ENCODE measurements around the gene FKBP3.
"Not testable (repeated sequence)": the region's sequence is repeated elsewhere in the genome, so short reads cannot be mapped to it uniquely, and the experiment has no call there.

The FKBP3 gene

DNA sequence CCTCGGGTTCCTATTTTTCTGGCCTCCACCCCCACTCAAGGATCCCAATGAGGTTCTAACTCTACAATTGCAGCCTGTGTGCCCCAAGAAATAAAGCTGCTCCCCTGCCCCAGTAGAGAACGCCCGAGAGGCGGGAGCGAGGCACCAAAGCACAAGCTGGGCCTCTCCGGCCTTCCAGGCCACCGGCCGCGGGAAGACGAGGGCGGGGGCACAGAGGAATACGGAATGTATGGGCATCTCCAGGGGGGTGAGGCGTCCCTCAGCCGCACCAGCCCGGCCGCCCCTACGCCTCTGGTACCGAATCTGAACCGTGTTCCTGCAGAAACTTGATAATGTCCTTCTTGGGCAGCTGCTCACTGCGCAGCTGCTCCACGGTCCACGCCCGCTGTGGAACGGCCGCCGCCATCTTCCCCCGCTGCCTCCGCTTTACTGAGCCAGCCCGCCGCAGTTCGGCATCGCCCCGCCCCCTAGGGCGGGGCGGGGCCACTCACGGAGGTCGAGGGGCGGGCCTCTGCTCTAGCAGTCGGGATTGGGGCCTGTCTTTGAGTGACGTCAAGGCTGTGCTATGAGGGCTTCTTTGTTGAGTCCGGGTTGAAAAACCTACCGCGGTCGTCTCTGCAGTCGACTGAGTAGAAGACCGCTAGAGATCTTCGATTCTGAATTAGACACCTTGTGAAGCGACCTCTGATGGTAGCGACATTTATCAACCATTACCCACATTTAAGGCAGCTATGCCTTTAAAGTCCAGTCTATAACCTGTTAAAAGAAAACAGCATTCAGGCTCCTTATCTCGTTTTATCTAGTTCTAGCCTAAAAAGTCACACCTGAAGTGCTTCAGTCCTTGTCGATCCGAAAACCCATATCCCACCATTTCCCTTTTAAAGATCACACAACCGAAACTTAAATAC is at the start of gene FKBP3:
TSS of gene FKBP3 (minus strand) at position 431 of the 908 bp plus-strand sequence. CDS start at position 406, 25 bp downstream.
- DNase-seq (ENCODE audit: low read depth) = peak; percentile 94

DNA sequence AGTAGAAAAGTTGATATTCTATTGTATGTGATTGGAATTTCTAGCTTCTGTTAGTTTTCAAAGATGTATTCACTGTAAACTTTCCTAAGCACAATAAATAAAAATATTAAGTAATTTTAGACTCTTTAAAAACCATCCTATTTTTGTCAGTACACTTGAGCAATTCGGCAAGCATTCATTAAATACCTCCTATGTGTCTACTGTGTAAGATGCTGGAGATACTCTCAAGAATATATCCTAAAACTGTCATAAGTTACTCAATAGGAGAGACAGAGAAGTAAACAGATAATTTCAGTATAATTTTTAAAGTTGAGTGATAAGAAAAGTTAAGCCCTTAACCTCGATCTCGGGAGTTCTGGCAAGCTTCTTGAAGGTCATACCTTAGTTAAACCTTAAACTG is 47.5 kb upstream of the FKBP3 start:
- DNase-seq (ENCODE audit: low read depth) = no peak

DNA sequence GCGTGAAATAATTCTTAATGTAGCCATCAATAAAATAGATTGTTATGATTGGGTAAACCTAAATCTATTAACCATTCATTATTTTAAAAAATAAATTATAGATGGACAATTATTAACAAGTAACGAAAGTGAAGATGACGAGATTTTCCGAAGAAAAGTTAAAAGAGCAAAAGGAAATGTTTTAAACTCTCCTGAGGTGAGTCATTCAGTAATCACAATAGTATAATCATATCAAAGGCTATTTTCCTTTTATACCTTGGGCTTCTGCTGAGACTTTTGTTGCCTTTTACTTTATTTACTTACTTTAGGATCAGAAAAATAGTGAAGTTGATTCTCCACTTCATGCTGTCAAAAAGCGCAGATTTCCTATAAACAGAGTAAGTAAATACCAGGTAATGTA is 47.0 kb upstream of the FKBP3 start:
- DNase-seq (ENCODE audit: low read depth) = no peak

DNA sequence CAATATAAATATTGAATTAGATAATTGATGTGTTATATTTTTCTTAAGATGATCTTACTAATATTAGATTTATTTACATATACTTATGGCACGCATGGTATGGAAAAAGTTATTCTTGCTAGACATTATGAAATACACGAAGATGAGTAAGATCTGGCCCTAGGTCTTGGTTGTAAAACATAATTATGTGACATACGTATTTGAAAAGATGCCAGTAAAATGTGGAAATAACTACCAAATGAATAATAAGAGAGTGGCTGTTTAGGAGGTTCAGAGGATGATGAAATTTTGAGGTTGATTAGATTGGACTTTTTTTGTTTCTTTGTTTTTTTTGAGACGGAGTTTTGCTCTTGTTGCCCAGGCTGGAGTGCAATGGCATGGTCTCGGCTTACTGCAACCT is 42.8 kb upstream of the FKBP3 start:
- no peak for DNase-seq (ENCODE audit: low read depth)

DNA sequence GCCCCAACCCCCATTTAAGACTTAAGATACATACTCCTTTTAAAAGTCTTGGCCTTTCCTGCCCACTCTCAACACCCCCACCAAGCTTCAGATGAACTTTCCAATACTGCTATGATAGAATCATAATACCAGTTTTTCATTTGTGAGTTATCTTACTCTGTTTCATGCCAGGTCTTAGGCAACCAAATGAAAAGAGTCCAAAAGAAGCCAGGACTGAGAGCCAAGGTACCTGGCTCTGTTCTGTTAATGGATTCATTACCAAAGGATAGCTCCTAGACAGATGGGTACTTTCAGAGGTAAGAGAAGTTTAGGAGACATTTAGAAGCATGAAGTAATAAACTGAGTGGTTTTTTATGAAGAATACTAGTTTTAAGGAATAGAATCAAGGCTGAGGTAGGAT is 35.6 kb upstream of the FKBP3 start:
- DNase-seq (ENCODE audit: low read depth) = no peak

DNA sequence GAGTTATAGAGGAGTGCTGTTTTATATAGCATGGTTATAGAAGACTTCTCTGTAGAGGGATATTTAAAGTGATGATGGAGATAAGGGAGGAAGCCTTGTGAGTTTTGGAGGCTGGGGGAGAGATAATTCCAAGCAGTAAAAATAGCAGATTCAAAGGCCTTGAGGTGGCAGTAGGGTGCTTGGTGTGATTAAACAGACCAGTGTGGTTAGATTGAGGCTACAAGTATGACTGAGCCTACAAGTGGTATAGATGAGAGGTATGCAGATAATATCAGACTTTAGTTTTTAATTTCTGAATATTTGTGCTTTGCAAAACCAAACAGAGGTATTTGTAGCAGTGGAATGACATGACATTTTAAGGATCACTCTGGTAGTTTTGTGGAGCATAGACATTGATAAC is 21.8 kb upstream of the FKBP3 start:
- DNase-seq (ENCODE audit: low read depth) = no peak

DNA sequence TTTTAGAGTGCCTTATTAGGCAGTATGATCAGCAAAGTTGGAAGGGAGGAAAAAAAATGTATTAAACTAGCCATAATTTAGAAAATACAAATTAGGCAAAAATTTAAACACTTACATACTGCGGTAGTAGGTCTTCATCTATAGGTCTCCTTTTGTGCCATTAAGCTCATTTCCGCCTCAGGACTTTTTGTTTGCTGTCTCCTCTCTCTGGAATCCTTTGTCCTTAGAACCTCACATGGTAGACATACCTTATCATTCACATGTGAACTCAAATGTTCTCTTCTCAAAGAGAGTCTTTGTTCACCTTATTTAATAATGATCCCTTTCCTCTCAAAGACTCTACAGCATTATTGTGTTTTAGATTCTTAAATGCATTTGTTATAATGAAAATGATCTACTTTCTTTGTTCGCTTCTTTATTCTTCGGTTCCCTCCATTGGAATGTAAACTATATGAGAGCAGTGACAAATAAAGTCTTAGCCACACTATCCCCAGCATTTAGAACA is 16.2 kb upstream of the FKBP3 start:
- DNase-seq (ENCODE audit: low read depth) = no peak

DNA sequence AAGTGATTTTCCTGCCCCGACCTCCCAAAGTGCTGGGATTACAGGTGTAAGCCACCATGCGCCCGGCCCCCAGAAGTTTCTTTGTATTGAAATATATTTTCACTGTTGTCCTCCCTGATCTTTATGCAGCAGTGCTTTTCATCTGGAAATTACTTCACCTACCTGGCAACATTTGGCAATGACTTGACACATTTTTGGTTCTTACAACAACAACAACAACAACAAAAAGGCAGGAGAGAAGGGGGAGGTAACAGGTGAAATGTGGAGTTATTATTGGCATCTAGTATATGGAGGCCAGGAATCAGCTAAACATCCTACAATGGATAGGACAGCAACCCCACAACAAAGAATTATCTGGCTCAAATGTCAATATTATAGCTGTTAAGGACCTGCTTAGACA is 15.3 kb upstream of the FKBP3 start:
- no peak for DNase-seq (ENCODE audit: low read depth)

DNA sequence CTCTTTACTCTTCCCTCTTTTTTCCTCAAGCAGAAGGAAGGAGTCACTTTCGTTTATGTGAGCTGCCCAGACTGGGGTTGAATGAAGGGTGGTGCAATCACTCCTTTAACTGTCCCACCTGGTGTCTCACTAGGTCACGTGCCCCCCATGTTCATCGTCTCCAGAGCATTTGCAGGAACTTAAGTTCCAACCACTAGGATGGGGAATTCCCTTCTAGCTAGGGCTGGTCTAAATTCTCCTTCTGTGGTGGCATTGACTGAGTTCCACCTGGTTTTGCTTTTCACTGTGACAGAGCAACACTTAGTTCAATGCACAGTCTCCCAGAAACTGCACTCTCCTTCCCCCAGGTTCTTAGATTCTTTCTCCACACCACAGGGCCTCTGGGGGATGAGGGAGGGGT is 10.9 kb upstream of the FKBP3 start:
- no peak for DNase-seq (ENCODE audit: low read depth)

DNA sequence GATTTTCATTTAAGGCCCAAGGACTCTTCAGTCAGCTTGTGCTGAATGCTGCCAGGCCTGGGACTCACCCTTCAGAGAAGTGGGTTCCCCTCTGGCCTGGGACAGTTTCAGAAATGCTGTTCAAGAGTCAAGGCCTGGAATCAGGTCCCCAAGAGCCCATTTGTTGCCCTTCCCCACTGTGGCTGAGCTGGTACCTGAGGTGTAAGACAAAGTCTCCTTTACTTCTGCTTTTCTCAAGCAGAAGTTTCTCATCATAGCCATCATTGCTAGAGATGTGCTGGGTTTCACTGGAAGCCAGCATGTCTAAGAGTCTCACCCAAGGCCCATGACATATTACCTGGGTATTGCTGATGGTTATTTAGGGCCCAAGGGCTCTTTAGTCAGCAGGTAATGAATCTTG is 10.4 kb upstream of the FKBP3 start:
- no peak for DNase-seq (ENCODE audit: low read depth)

DNA sequence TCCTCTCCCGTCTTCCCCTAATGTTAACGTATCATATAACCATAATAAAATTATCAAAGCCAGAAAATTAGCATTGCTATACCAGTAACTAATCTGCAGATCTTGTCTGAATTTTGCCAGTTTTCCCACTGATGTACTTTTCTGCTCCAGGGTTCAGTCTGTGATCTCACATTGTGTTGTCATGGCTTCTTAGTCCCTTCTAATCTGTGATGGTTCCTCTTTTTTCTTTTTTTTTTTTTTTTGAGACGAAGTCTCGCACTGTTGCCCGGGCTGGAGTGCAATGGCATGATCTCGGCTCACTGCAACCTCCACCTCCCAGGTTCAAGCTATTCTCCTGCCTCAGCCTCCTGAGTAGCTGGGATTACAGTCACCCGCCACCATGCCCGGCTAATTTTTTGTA is 7.8 kb upstream of the FKBP3 start:
- DNase-seq (ENCODE audit: low read depth) = not testable (repeated sequence)

DNA sequence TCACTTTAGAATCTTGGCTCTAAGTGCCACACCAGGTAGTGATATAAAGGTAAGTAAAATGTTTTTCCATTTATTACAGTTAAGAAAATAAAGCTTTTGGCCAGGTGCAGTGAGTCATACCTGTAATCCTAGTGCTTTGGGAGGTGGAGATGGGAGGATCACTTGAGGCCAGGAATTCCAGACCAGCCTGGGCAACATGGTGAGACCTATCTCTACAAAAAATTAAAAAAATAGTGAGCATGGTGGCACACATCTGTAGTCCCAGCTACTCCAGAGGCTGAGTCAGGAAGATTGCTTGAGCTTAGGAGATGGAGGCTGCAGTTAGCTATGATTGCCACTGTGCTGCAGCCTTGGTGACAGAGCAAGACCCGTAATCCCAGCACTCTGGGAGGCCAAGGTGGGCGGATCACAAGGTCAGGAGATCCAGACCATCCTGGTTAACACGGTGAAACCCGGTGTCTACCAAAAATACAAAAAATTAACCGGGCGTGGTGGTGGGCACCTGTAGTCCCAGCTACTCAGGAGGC is 6.4 kb upstream of the FKBP3 start:
- no peak for DNase-seq (ENCODE audit: low read depth)

DNA sequence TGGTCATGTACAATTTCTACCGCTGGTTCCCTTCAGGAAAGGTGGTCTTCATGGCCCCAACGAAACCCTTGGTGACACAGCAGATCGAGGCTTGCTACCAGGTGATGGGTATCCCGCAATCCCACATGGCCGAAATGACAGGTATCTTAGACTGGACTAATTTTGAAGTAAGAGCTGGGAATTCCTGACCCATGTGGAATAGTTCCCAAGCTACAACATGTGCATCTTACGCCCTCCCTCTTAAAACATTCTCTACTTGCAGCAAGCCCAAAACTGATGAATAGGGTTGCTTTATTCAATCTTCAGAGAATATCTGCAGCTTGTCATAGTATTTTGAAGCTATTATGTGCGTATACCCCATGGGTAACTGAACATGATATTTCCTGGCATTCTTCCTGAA is 2.1 kb upstream of the FKBP3 start:
- DNase-seq (ENCODE audit: low read depth) = no peak

DNA sequence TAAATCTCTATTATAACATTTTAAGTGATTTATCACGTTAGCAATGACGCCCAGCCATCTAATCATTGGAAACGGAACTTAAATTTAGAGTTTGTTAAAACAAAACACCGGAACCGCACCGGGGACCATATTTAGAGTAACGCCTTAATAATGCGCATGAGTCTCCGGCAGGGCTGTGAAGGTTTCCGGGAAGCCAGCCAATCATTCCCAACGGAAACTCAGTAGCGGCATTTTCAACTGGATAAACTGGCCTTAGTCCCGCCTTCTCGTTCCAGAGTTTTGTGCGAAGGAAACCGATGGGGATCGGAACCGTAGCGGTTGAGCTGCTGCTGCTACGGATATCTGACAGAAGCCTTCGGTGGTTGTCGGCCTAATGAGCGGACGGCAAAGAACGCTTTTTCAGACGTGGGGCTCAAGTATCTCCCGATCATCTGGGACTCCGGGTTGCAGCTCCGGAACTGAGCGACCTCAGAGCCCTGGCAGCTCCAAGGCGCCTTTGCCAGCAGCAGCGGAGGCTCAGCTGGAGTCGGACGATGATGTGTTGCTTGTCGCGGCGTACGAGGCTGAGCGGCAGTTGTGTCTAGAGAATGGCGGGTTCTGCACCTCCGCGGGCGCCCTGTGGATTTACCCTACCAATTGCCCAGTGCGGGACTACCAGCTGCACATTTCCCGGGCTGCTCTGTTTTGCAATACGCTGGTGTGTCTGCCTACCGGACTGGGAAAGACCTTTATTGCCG is 1.5 kb upstream of the FKBP3 start, which contains the start of gene FANCM:
TSS of gene FANCM (plus strand) at position 272 of the 737 bp plus-strand sequence. CDS start at position 374, 102 bp downstream.
- peak; percentile 74 for DNase-seq (ENCODE audit: low read depth)

DNA sequence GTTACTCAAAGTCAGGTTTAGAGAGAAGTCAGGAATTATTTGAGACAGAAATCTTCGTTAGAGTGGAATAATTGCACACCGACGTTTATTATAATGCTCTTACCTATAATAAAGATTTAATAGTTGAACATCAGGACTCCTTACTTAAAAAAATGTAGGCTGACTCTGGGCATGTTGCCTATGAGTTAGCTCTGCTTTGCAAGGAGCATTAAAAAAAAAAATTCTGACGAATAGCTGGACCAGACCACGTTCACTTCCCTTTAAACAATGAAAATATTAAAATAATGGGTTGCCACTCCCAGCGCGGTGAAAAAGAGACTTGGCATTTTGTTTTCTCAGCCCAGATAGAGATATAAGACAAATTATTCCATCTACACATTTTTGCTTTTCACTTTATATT is 875 bp upstream of the FKBP3 start:
- DNase-seq (ENCODE audit: low read depth) = no peak

DNA sequence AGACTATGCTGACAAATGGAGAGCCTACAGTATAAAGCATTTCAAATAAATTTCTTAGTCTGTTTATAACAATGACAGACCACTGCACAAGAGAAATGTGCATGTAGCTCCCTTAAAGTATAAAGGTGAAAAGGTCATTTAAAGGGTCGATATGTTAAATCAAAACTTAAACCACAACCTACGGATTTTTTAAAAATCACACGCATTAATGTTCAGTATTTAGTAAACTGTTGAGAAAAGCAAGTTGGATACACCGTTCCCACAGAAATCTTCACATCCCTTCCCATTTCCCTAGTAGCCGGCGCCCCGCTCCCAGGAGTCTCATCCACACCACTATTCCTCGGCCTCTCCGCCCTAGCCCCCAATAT is 614 bp downstream of the FKBP3 start:
- DNase-seq (ENCODE audit: low read depth) = no peak

DNA sequence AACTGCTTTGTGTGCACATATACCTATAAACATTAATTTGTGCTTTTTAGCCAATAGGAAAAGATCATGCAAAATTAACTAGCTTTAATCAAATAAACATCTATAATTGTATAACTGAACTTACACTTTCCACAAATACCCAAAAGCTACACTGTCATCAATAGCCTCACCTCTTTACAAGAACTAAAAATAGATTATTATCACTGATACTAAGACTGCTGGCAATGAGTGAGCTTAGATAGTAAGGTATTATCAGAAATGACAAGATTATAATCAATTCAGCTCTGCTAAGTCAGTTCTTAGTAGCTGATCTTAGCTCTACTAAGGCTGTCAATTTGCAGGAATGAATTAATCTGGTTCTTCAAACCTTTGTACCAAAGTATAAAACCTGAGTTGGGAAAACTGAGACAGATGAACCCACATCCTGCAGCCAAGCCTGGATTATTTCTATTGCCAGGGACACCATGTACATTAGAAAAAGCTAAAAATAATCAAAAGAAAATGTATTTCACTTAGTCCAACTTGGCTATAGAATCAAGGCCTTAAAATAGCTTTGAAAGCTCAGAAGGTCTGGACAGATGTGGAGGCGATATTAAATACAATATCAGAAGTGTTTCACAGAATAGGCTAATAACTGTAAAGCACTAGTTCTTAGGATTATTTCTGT is 5.2 kb downstream of the FKBP3 start:
- DNase-seq (ENCODE audit: low read depth) = no peak

DNA sequence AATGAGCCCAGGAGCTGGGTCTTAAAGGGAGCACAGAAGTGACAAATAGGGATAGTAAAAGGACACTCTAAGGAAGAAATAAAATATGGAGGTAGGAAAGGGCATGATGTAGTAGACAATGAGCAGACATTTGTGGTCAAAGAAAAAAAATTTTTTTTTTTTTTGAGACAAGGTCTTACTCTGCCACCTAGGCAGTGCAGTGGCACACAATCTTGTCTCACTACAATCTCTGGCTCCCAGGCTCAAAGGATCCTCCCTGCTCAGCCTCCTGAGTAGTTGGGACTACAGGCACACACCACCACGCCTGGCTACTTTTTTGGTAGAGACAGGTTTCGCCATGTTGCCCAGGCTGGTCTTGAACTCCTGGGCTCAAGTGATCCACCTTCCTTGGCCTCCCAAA is 8.5 kb downstream of the FKBP3 start:
- DNase-seq (ENCODE audit: low read depth) = no peak

DNA sequence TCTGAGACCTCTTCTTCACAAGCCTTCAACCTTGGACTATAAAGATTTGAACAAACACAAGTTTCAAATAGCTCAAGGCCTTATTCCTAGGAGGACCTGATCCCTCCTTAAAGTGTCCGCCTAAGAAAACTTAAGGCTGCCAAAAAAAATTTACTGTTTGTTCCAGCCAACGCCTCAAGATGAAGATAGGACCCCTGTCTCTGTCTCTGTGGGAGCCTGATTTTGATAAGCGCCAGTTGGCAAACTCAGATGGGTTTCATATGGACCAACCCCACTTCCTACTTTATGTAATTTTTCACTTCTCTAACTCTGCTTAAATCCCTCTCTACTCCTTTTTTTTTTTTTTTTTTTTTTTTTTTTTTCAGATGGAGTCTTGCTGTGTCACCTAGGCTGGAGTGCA is 11.0 kb downstream of the FKBP3 start:
- no peak for DNase-seq (ENCODE audit: low read depth)

DNA sequence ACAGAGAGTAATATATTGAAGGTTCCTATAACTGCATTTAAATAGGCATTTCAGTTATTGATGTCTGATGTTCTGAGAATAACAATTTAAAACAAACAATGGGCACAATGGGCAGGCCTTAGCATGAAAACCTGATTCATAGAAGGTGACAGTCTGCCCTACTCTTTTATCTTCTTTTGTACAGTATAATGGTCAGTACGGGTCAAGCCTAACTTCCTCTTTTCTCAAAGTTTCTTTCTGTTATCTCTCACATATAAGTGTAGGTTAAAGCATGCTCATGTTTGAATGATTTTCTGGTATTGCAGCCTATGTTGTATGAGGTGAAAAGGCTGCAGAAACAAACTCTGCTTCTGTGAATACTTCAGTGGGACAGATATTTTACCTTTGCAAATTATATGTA is 14.2 kb downstream of the FKBP3 start:
- no peak for DNase-seq (ENCODE audit: low read depth)

DNA sequence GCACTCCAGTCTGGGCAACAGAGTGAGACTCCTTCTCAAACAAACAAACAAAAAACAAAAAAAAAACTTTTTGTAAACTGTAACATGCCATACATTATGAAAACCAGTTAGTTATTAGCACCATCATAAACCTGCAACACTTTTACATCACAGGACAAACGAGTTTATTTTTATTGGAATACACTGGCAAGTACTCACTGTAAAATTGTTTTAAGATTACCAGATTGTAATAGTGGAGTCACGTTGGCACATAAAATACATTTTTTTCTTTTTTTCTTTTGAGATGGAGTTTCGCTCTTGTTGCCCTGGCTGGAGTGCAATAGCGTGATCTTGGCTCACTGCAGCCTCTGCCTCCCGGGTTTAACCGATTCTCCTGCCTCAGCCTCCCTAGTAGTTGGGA is 15.7 kb downstream of the FKBP3 start:
- no peak for DNase-seq (ENCODE audit: low read depth)

DNA sequence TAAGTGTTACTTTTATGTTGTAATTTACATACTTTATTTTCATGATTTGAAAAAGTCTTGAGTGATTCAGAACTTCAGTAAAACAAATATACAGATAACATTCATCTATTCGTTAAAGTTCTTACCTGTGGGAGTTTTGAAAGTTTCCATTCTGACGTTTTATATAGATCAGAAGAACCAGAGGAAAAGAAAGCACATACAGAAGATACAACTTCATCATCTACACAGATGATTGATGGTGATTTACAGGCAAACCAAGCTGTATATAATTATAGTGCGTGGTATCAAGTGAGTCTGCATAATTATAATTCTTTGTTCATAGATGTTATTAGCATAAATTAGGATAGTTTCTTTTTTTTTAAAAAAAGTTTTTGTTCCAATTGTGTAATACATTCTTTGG is 20.0 kb downstream of the FKBP3 start:
- DNase-seq (ENCODE audit: low read depth) = no peak

Measured in activated T-helper 1 cell treated with Interleukin-2 at 50 U/mL for 16 hours (primary cell).